GM06990 (cell line): ENCODE results near the gene CHST11.

ENCODE experiments used
- DNase-seq: peaks from one replicate; pipeline ENCODE4 v3.0.0-alpha.2; 2011; ENCODE audit not compliant: insufficient read length; ENCODE audit errors: extremely low read depth
- H3K27me3 ChIP-seq: replicated peaks from 2 replicates; pipeline ENCODE4 v1.6.0; 2011; ENCODE audit warnings: low read length; ENCODE audit not compliant: control insufficient read depth, insufficient read depth
- H3K36me3 ChIP-seq: 2 replicates; pipeline ENCODE4 v1.5.1; 2011; ENCODE audit warnings: low read length; ENCODE audit not compliant: control insufficient read depth, insufficient read depth
- H3K4me3 ChIP-seq: replicated peaks from 2 replicates; pipeline ENCODE4 v1.5.1; 2011; ENCODE audit warnings: low read depth, mild to moderate bottlenecking, control low read depth, low read length
- TF ChIP-seq, protein P1 (sequence below): IDR thresholded peaks from 2 replicates; pipeline ENCODE4 v1.5.1; 2011; ENCODE audit warnings: low read length, control low read depth, mild to moderate bottlenecking, inconsistent platforms; ENCODE audit not compliant: insufficient read depth, poor library complexity, severe bottlenecking

CHST11 gene

DNA sequence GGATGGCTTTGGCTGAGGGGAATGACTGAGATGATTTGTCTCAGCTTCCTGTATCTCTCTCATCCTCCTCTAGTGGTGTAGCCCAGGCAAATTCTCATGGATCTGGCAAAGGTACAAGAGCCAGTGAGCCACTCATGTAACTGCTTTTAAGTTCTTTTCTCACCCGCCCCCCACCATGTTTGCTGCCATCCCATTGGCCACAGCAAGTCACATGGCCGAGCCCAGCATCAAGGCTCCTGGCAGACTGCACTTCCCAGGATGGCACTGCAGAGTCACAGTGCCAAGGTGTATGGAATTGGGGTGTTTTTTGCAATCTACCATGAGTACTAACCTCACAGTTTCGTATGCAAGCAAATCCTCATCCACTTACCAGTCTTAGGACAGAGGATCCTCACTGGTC is 50.9 kb downstream of the CHST11 start:
- Histone ChIP-seq H3K27me3 (no peaks in the 10 kb centered on the region), H3K36me3 (no peaks in the 10 kb centered on the region; the same call in 1 of the 2 replicates), H3K4me3 (no peak overlapping the region)
- TF ChIP-seq, protein P1, sequence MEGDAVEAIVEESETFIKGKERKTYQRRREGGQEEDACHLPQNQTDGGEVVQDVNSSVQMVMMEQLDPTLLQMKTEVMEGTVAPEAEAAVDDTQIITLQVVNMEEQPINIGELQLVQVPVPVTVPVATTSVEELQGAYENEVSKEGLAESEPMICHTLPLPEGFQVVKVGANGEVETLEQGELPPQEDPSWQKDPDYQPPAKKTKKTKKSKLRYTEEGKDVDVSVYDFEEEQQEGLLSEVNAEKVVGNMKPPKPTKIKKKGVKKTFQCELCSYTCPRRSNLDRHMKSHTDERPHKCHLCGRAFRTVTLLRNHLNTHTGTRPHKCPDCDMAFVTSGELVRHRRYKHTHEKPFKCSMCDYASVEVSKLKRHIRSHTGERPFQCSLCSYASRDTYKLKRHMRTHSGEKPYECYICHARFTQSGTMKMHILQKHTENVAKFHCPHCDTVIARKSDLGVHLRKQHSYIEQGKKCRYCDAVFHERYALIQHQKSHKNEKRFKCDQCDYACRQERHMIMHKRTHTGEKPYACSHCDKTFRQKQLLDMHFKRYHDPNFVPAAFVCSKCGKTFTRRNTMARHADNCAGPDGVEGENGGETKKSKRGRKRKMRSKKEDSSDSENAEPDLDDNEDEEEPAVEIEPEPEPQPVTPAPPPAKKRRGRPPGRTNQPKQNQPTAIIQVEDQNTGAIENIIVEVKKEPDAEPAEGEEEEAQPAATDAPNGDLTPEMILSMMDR: no peak
- DNase-seq: no peak

DNA sequence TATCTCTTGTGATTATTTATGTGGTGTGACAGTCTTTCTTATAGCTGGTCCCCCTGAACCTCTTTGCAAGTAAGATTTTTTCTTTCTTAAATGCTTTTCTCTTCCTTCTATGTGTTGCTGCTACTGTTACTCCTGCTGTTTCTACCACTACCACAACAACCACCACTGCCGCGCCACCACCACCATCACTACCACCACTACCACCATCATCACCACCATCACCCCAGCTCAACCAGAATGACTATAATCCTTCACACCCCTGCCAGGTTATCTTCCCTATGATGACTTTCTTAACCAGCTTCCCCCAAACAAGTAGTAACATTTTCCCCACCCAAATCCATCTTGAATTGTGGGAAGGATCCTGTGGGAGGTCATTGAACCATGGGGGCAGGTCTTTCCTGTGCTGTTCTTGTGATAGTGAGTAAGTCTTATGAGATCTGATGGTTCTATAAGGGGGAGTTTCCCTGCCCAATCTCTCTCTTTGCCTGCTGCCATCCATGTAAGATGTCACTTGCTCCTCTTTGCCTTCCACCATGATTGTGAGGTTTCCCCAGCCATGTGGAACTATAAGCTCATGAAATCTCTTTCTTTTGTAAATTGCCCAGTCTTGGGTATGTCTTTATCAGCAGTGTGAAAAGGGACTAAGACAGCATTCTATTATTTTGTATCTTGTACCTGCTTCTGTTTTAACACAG is 52.2 kb downstream of the CHST11 start:
- TF ChIP-seq, protein P1: no peak
- Histone ChIP-seq H3K4me3 (no peak overlapping the region), H3K36me3 (no peaks in the 10 kb centered on the region), H3K27me3 (no peaks in the 10 kb centered on the region)
- DNase-seq: no peak

DNA sequence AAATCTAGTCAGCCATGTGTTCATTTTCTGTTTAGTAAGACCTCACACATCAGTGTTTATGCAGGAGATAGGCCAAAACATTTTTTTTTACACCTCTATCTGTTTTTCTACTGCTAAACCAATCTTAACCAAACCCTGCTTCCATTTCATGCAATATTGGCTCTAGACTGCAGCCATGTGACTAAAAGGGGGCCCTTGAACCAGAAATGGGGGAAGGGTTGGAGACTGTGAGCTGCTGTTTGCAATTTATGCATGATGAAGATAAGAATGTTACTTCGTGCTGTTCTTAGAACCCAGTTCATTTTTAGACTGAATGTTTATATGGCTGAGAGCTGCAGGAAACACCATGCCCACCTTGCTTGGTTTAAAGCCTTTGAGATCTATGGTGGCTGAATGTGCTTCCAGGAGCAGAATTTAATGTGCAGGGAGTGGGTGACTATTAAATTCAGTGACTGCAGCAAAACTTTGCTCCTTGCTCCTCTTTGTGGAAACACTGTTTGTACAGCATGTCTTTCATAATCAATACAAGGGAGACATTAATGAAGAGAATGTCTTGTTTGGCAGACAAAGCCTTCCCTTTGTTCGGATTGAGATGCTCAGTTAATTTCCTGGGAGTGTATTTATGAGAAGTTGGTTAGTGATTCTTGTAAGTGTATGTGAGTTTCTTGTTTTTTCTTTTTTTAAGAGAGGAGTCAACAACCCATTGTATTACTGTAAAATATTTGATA is 53.6 kb downstream of the CHST11 start:
- no peak for DNase-seq
- TF ChIP-seq, protein P1: no peak
- Histone ChIP-seq H3K36me3 (no peaks in the 10 kb centered on the region), H3K4me3 (no peak overlapping the region), H3K27me3 (no peaks in the 10 kb centered on the region)

DNA sequence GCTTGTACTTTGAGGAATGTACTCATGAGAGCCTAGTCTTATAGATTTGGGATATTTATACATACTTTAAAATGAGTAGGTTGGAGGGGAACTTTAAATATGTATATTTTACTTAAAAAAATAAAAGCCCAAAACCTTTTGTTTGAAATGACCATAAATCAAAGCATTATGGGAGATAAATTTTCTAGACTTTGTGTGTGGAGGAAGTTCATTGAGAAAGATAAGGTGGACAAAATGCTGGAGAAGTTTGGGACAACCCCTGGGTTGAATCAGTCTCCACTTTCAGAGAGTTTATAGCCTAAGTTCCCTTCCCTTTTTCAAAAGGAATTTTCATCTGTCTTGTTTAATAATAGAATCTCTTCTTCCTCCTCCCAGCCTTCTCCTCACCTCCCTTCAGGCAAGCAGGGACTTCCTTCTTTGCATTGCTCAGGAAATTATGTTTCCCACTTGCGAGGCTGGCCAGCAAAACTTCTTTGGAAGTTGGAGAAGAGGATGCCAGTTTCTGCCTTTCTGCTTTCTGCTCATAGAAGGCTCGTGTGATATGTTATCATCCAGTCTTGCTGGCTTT is 54.2 kb downstream of the CHST11 start:
- Histone ChIP-seq H3K27me3 (no peaks in the 10 kb centered on the region), H3K4me3 (no peak overlapping the region), H3K36me3 (no peaks in the 10 kb centered on the region)
- no peak for DNase-seq
- TF ChIP-seq, protein P1: no peak

DNA sequence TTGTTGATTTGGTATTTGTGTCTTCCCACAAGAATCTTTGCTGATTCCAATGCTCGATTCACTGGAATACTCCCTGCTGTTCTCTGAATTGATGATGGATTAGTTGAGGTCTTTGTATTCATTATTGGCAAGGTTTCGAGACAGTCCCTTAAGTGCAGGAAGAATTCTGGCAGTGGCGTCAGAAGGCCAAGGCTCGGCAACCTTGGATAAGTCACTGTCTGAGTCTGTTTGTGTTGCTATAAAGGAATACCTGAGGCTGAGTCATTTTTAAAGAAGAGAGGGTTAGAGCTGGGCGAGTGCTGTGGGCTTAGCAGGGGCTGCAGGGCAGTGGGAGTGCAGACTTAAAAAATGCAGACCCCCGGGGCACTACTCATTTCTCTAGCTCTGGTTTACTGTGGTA is 56.9 kb downstream of the CHST11 start:
- TF ChIP-seq, protein P1: no peak
- no peaks in the 10 kb centered on the region for H3K27me3 ChIP-seq
- no peak for DNase-seq
- no peaks in the 10 kb centered on the region for H3K36me3 ChIP-seq
- H3K4me3 ChIP-seq: no peak overlapping the region
